Measurements from ENCODE around the gene KCNMB4. TPM values are rescaled to one million over a fixed set of nuclear protein-coding genes. Genes with fewer than 3 reads are reported as not detected.

Gene KCNMB4
- total RNA-seq, 4 donors from 2014 or later: 2.6 to 11.0 (median 3.1) TPM

DNA sequence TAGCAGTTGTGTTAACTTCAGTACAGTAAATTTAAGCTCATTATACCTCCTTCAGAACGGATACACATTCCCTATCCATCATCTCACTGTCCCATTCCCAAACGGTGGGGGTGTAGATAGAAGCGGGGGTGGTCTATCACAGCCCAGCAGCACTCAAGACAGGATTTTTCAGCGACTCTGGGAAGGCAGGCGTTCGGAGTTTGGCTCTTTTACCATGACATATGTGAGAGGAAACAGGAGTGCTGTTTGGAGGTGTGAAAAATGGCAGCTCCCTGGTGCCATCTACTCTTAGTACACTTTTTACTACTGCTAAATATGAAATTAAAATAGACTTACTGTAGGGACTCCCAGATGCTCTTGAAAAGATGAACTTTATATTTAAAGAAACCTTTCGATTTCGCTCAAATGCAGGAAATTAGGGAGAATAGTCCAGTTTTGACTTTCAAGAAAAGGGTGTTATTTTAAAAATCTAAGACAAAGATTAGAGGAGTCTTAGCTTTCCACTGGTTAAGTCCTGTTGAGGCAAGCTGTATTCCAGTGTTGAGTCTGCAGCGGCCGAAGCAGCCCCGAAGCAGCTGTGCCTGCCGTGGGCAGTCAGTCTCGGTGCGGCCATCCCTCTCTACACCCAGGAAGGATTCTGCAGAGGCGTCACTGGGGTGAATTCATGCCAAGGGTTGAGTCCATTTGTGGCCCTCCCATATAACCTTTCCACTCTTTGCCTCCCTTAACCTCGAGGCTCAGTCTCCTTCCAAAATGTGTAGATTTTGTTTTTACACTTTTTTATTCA lies 42.1 kb downstream of the KCNMB4 start:
- Histone ChIP-seq H3K4me1 (no peaks in the 10 kb centered on the region), H3K27me3 (no peaks in the 10 kb centered on the region), H3K27ac (no peak overlapping the region), H3K36me3 (no peaks in the 10 kb centered on the region), H3K9me3 (no peaks in the 10 kb centered on the region), H3K4me3 (no peak overlapping the region)
- no peak for DNase-seq
- intact Hi-C loops (cut with DNase I; ENCODE audit: low total_unique reads): no loop called here
- no peak for TF ChIP-seq POLR2A (IDR thresholded peaks at IDR 0.05)
- TF ChIP-seq, protein P1, sequence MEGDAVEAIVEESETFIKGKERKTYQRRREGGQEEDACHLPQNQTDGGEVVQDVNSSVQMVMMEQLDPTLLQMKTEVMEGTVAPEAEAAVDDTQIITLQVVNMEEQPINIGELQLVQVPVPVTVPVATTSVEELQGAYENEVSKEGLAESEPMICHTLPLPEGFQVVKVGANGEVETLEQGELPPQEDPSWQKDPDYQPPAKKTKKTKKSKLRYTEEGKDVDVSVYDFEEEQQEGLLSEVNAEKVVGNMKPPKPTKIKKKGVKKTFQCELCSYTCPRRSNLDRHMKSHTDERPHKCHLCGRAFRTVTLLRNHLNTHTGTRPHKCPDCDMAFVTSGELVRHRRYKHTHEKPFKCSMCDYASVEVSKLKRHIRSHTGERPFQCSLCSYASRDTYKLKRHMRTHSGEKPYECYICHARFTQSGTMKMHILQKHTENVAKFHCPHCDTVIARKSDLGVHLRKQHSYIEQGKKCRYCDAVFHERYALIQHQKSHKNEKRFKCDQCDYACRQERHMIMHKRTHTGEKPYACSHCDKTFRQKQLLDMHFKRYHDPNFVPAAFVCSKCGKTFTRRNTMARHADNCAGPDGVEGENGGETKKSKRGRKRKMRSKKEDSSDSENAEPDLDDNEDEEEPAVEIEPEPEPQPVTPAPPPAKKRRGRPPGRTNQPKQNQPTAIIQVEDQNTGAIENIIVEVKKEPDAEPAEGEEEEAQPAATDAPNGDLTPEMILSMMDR (IDR thresholded peaks at IDR 0.05): no peak

DNA sequence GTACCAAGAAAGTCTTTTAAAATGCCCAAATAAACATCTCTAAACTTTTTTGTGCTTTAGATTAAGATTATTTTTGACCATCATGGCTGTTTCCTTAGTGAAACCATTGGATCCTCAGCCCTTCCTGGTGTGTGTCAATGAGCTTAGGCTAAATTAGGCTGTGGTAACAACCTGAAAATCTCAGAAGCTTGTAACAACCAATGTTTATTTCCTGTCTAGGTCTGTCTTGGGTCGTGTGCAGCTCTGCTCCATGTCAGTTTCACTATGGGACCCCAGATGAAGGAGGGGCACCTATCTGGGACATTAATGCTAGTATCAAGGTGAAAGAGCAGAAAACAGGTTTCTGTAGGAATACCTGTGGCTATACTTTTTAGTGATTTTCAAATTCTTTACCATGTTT lies 49.9 kb downstream of the KCNMB4 start:
- DNase-seq: no peak
- Histone ChIP-seq H3K27ac (no peak overlapping the region), H3K9me3 (no peaks in the 10 kb centered on the region), H3K27me3 (no peaks in the 10 kb centered on the region), H3K36me3 (no peaks in the 10 kb centered on the region), H3K4me1 (no peaks in the 10 kb centered on the region), H3K4me3 (no peak overlapping the region)
- intact Hi-C loops (cut with DNase I; ENCODE audit: low total_unique reads): no loop called here
- TF ChIP-seq, protein P1 (IDR thresholded peaks at IDR 0.05): no peak
- TF ChIP-seq POLR2A (IDR thresholded peaks at IDR 0.05): no peak

DNA sequence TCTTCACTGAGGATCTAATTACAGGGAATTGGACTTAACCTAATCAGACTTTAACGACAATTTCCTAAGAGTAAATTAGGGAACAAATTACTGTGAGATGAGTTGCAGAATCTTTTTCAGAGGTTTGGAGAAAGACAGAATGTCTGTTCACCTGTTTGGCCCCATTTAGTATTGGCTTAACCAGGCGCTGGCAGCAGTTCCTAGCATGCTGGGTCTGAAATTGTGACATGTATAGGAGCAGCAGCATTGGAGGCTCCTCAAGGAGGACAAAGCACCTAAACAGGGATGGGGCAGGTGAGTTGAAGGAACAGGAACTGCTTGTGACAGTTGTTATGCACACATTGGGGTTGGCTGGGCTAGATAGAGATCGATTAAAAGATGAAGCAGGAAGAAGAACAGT lies 51.0 kb downstream of the KCNMB4 start:
- no peak for TF ChIP-seq POLR2A (IDR thresholded peaks at IDR 0.05)
- TF ChIP-seq, protein P1 (IDR thresholded peaks at IDR 0.05): no peak
- Histone ChIP-seq H3K9me3 (no peaks in the 10 kb centered on the region), H3K27ac (no peak overlapping the region), H3K27me3 (no peaks in the 10 kb centered on the region), H3K4me3 (no peak overlapping the region), H3K4me1 (no peaks in the 10 kb centered on the region), H3K36me3 (no peaks in the 10 kb centered on the region)
- no peak for DNase-seq
- intact Hi-C loops (cut with DNase I; ENCODE audit: low total_unique reads): no loop called here

DNA sequence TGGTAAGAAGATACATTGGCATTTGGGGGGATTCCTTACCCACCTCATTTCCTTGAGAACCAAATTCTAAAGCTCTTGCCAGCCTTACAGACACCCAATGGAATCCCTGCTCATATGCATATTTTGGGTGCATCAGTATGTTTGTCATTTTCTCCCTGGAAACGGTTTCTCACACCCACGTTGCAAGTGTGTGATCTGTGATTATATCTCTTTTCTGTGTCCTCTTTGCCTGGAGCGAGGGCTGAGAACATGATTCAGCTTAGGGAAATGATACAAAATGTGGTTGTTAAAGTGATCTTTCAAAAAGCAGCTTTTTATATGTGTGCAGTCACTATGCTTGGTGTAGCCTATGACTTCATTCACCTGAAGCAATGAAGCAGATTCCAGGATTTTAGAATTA lies 52.0 kb downstream of the KCNMB4 start:
- no peak overlapping the region for H3K27ac ChIP-seq
- DNase-seq: no peak
- TF ChIP-seq, protein P1 (IDR thresholded peaks at IDR 0.05): no peak
- TF ChIP-seq POLR2A (IDR thresholded peaks at IDR 0.05): no peak
- no peaks in the 10 kb centered on the region for H3K4me1 ChIP-seq
- H3K27me3 ChIP-seq: no peaks in the 10 kb centered on the region
- H3K9me3 ChIP-seq: no peaks in the 10 kb centered on the region
- H3K36me3 ChIP-seq: no peaks in the 10 kb centered on the region
- intact Hi-C loops (cut with DNase I; ENCODE audit: low total_unique reads): no loop called here
- H3K4me3 ChIP-seq: no peak overlapping the region

DNA sequence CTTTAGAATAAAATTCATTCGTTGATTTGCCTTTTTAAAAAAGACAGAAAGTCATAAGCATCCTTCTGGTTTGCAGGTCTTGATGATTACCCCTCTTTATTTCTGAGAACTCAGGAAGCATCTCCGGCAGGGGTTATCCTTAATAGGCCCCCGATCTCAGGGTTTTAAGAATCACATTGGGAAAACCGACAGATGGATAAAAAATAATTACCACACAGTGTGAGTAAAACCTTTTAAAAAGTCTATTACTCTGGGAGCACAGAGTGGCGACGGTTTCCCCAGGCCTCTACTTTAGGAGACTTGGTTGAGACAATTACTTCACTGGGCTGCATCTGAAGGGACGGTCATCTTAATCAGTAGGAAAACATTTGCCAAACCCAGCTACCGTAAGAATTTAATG lies 56.5 kb downstream of the KCNMB4 start:
- intact Hi-C loops (cut with DNase I; ENCODE audit: low total_unique reads): no loop called here
- Histone ChIP-seq H3K27me3 (no peaks in the 10 kb centered on the region), H3K4me3 (no peak overlapping the region), H3K9me3 (no peaks in the 10 kb centered on the region), H3K4me1 (no peaks in the 10 kb centered on the region), H3K36me3 (no peaks in the 10 kb centered on the region), H3K27ac (no peak overlapping the region)
- TF ChIP-seq, protein P1 (IDR thresholded peaks at IDR 0.05): no peak
- TF ChIP-seq POLR2A (IDR thresholded peaks at IDR 0.05): no peak
- DNase-seq: no peak
